Parathyroid adenoma (tissue), 2 donors: ENCODE data around the gene MEF2B.
"Not testable (repeated sequence)": the region's sequence is repeated elsewhere in the genome, so short reads cannot be mapped to it uniquely, and the experiment has no call there.

Experiments used
- H2AFZ ChIP-seq: fragments of 300-600 bp; sonication (generic); one replicate; pipeline ENCODE4 v1.7.0; 2017; ENCODE audit warnings: antibody characterized with exemption, mild to moderate bottlenecking
- H3K27ac ChIP-seq: fragments of 300-600 bp; sonication (generic); one replicate; pipeline ENCODE4 v1.7.0; 2017
- H3K27me3 ChIP-seq: fragments of 300-600 bp; sonication (generic); one replicate; pipeline ENCODE4 v1.7.0; 2017; ENCODE audit warnings: low read length; ENCODE audit not compliant: control insufficient read depth, insufficient read depth
- H3K36me3 ChIP-seq: fragments of 300-600 bp; sonication (generic); one replicate; pipeline ENCODE4 v1.7.0; 2017; ENCODE audit warnings: low read length; ENCODE audit not compliant: control insufficient read depth, insufficient read depth
- H3K4me1 ChIP-seq: fragments of 300-600 bp; sonication (generic); one replicate; pipeline ENCODE4 v1.7.0; 2017; ENCODE audit warnings: control low read depth
- H3K4me2 ChIP-seq: fragments of 300-600 bp; sonication (generic); one replicate; pipeline ENCODE4 v1.7.0; 2017; ENCODE audit warnings: low read length
- H3K4me3 ChIP-seq: fragments of 300-600 bp; sonication (generic); one replicate; pipeline ENCODE4 v1.7.0; 2017; ENCODE audit warnings: low read depth, low read length
- H3K79me2 ChIP-seq: fragments of 300-600 bp; sonication (generic); one replicate; pipeline ENCODE4 v1.7.0; 2017; ENCODE audit warnings: control low read depth
- H3K9ac ChIP-seq: fragments of 300-600 bp; sonication (generic); one replicate; pipeline ENCODE4 v1.7.0; 2017; ENCODE audit warnings: mild to moderate bottlenecking
- H3K9me3 ChIP-seq: fragments of 300-600 bp; sonication (generic); one replicate; pipeline ENCODE4 v1.7.0; 2017; ENCODE audit warnings: low read length; ENCODE audit not compliant: control insufficient read depth
- TF ChIP-seq, protein P1 (sequence below): fragments of 300-600 bp; sonication (generic); IDR thresholded peaks from one replicate; pipeline ENCODE4 v1.7.0; 2017; ENCODE audit warnings: antibody characterized with exemption, mild to moderate bottlenecking
- donor health status: primary hyperparathyroidism.

Gene MEF2B

DNA sequence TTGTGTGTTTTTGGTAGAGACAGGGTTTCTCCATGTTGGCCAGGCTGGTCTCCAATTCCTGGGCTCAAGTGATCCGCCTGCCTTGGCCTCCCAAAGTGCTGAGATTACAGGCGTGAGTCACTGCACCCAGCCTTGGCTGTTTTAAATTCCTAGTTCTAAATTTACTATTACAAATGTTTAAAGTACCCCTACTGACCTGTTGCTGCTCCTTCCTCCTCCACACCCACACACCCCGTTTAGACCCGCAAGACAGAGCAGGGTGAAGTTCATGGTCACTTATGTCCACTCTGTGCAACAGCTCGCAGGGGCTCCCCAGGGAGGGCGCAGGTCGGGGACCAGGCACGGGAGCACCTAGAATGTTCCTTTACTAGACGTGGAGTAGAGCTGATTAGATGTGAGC lies 60.5 kb downstream of the MEF2B start:
- Histone ChIP-seq H3K4me2 (no peak overlapping the region), H3K79me2 (no peaks in the 10 kb centered on the region), H3K9me3 (no peaks in the 10 kb centered on the region), H3K36me3 (no peaks in the 10 kb centered on the region), H3K4me3 (no peak overlapping the region), H3K9ac (no peak overlapping the region), H3K27me3 (no peaks in the 10 kb centered on the region), H2AFZ (no peak overlapping the region), H3K27ac (no peak overlapping the region), H3K4me1 (no peaks in the 10 kb centered on the region)
- TF ChIP-seq, protein P1, sequence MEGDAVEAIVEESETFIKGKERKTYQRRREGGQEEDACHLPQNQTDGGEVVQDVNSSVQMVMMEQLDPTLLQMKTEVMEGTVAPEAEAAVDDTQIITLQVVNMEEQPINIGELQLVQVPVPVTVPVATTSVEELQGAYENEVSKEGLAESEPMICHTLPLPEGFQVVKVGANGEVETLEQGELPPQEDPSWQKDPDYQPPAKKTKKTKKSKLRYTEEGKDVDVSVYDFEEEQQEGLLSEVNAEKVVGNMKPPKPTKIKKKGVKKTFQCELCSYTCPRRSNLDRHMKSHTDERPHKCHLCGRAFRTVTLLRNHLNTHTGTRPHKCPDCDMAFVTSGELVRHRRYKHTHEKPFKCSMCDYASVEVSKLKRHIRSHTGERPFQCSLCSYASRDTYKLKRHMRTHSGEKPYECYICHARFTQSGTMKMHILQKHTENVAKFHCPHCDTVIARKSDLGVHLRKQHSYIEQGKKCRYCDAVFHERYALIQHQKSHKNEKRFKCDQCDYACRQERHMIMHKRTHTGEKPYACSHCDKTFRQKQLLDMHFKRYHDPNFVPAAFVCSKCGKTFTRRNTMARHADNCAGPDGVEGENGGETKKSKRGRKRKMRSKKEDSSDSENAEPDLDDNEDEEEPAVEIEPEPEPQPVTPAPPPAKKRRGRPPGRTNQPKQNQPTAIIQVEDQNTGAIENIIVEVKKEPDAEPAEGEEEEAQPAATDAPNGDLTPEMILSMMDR = no peak

DNA sequence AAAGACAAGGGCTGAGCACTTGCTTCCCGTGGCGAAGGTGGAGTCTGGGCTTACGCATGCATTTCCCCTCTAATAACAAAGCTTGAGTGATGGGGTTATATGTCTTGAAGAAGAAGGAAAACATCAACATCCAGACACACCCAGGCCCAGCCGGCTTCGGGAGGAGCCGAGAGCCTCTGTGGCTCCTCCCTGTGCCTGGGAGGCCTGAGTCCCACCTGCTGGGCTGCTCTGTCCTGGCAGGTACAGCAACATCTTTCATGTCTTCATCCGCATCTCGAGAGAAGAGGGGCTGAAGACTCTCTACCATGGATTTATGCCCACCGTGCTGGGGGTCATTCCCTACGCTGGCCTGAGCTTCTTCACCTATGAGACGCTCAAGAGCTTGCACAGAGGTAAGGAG lies 62.4 kb downstream of the MEF2B start:
- no peak overlapping the region for H3K4me2 ChIP-seq
- no peaks in the 10 kb centered on the region for H3K27me3 ChIP-seq
- TF ChIP-seq, protein P1 = no peak
- H3K4me3 ChIP-seq = no peak overlapping the region
- no peak overlapping the region for H2AFZ ChIP-seq
- no peaks in the 10 kb centered on the region for H3K4me1 ChIP-seq
- no peaks in the 10 kb centered on the region for H3K9me3 ChIP-seq
- no peaks in the 10 kb centered on the region for H3K36me3 ChIP-seq
- H3K79me2 ChIP-seq = no peaks in the 10 kb centered on the region
- no peak overlapping the region for H3K9ac ChIP-seq
- H3K27ac ChIP-seq = no peak overlapping the region

DNA sequence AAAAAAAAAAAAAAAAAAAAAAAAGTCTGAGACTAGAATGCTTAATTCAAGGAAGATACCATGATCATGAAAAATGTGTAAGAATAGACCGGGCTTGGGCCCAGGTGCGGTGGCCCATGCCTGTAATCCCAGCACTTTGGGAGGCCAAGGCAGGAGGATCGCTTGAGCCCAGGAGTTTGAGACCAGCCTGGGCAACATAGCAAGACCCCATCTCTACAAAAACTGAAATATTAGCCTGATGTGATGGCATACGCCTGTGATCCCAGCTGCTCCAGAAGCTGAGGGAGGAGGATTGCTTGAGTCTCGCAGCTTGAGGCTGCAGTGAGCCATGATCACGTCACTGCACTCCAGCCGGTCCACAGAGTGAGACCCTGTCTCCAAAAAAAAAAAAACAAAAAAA lies 63.1 kb downstream of the MEF2B start:
- H3K9me3 ChIP-seq, H3K4me1 ChIP-seq, H3K27me3 ChIP-seq, H3K4me2 ChIP-seq, H3K79me2 ChIP-seq, H3K36me3 ChIP-seq, H2AFZ ChIP-seq, H3K9ac ChIP-seq, H3K4me3 ChIP-seq, H3K27ac ChIP-seq: not testable (repeated sequence)

DNA sequence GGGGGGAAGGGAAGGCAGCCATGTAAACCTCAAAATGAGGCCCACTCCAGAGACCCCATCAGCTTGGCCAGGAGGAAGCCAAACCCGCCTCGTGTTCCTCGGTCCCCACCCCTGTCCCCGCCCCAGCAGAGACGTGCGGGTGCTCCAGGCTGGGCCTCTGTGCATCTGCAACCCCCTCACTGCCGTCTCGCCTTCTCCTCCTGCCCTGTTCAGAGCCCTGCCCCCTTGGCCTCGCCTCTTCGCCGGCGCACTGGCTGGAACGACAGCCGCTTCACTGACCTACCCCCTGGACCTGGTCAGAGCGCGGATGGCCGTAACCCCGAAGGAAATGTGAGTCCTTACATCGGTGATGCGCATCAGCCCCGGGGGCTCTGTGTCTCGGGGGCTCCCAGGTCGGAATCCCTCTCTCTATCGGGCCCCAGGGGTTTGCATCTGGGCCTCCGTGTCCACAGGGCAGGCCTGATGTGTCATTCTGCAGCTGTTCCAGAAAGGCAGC lies 64.0 kb downstream of the MEF2B start:
- H3K4me3 ChIP-seq = no peak overlapping the region
- no peaks in the 10 kb centered on the region for H3K79me2 ChIP-seq
- H3K36me3 ChIP-seq = no peaks in the 10 kb centered on the region
- no peak overlapping the region for H3K4me2 ChIP-seq
- H2AFZ ChIP-seq = no peak overlapping the region
- no peaks in the 10 kb centered on the region for H3K9me3 ChIP-seq
- H3K9ac ChIP-seq = no peak overlapping the region
- H3K4me1 ChIP-seq = no peaks in the 10 kb centered on the region
- TF ChIP-seq, protein P1 = no peak
- no peaks in the 10 kb centered on the region for H3K27me3 ChIP-seq
- H3K27ac ChIP-seq = no peak overlapping the region

DNA sequence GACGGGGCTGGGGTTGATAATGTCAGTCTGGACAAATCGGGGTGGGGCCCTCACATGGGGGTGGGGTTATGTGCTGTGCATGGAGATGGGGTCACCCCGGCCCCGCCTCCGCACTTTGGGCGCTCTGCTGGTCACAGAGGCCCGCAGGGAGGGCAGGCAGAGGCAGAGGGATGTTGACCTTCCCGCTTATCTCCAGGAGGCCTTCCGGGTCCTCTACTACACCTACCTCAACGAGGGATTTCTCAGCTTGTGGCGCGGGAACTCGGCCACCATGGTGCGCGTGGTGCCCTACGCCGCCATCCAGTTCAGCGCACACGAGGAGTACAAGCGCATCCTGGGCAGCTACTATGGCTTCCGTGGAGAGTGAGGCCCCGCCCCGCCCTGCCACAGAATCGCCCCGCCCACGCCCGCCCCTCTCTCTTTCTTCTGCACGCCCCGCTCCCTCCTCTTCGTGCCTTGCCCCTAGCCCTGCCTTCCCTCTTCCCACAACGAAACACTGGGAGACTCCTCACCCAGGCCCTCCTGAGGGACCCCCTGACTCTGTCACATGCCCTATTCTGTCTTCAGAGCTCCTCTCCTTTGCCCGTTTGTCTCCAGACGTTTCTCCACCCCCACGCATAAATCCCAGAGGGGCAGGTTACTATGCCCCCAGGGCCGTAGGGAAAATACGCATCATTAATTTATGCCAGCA lies 64.6 kb downstream of the MEF2B start:
- H3K36me3 ChIP-seq = no peaks in the 10 kb centered on the region

More for the DNA sequence above, 64.6 kb downstream of the MEF2B start:
- Histone ChIP-seq H3K27ac (no peak overlapping the region), H3K9me3 (no peaks in the 10 kb centered on the region), H3K27me3 (no peaks in the 10 kb centered on the region), H2AFZ (no peak overlapping the region), H3K4me3 (no peak overlapping the region), H3K79me2 (no peaks in the 10 kb centered on the region), H3K4me1 (no peaks in the 10 kb centered on the region), H3K9ac (no peak overlapping the region), H3K4me2 (no peak overlapping the region)
- TF ChIP-seq, protein P1 = no peak
